ENCODE results near the gene PERP.
"Not testable (repeated sequence)": the region's sequence is repeated elsewhere in the genome, so short reads cannot be mapped to it uniquely, and the experiment has no call there.

The PERP gene

DNA sequence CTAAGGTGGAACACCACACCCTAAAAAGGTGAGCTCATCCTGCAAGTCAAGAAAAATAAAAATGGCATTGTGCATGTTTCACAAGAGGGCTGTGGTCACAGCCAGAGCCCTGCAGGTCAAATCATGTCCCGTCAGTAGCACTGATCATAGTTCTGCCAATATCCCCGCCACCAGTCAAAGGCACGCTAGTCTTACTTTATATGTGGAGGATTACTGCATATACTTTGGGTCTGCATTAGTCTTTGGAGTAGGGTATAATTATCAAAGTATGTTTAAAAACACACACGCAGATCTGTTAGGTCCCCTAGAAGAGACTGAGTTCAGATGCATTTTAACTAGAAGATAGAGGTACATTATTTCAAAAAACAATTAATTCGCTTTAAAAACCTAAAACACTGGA lies 1.8 kb downstream of the PERP start:
- no peak for DNase-seq (ENCODE audit: low read depth in 2 of 2)

DNA sequence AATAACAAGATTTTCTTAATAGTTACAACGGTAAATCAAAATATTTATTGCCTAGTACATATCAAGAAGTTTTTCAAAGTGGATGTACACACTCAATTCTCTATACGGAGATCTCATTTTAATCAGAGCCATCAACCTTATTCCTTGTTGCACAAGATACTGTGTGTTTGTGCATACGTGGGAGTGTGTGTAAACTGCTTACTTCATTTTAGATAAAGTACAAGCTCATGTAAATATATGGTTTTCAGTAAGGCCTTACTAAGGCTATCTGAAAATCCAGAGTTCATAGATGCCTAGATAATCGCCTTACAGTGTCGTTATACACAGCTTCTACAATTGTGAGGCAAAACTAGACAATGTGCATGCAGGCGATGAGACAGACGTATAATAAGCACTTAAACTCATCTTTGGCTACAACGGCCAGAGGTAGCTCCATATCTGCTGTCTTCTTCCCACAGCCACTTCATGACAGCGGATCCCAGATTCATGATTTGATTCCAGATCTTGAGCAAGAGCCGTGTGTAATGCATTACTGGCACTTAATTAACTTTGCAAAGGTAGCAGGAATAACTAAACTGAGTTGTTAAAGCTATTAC lies 2.5 kb downstream of the PERP start:
- no peak for DNase-seq (ENCODE audit: low read depth in 2 of 2)

DNA sequence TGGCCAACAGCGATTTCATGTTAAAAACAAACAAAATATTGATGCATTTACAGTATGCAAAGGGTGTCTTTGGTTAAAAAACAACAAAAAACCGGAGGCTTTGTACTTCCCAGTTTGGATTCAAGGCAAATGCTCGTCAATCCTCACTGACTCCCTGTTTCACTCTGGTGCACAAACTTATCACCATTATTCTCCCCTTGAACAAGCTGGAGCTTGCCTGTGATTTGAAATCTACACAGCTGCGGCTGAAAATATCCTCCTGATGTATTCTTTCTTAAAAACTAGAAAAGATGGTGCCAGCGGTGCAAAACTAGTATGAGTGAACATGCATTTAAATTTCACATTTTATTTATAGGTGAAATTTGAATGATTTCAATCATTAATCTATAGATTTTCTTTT lies 3.3 kb downstream of the PERP start:
- no peak for DNase-seq (ENCODE audit: low read depth in 2 of 2)

DNA sequence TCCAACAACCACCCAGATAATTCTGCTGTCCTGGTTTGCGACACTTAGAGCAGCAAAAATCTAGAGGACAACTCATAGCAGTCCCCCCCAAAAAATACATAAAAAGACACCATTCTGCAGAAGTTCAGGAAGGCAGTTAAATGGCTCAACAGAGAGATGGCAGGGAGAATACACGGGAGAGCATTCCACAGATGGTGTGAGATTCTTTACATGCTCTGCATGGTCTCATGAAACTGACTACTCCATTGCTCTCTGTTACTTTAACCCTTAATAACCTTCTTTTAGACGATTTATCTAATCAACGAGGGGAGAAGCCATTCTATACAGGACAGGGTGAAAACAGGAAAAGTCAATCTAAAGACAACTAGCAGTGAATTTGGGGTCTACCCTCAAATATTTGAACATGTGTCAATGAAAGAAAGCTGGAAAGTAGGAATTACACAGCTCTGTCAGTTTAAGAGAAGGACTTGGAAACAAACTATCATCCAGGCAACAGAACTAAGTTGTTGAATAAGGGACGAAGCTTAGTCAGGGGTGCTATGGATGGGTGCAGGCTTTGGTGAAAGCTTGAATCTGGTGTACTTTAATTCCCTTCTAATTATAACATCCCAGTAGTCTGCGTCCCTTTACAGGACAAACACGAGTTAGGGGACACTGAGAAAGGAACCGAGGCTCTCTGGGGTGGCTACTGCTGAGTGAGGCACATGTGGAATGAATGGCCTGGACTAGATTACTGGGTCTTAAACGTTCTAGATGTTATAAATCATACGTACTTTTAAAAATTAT lies 5.1 kb downstream of the PERP start:
- DNase-seq (ENCODE audit: low read depth in 2 of 2): no peak

DNA sequence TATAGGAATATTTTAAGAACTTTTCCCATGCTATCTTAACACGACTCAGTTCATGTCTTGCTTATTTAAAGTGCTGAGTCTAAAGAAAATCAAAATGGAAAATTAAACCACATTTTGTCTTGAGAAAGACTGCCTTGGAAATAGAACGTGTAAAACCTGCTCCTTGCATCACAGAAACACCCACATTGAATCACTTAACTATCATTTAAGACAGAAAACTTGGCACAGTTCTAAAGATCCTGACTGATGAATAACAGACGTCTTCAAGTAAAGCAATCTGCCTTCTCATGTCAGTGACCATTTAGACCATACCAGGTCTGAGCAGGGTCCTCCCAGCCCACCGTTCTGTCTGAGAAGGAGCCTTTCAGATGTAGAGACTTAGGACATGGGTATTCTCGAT lies 7.4 kb downstream of the PERP start:
- DNase-seq (ENCODE audit: low read depth in 2 of 2): no peak

DNA sequence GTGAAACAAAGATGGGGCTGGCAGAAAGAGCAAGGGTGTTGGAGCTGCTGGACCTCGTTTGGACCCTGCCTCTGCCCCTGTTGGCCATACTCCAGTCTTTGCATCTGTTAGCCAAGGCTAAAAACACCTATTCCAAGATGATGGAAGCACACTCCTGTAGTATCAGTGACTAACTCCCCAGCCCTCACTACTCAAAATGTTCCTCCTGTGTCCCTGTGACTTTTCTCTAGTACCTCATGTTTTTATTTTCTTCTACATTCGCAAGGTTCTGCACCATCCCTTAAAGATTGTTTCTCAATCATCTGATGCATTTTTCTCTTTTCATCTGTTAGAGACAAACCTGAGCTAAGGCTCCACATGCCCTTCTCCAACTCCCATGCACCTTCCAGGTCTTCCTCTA lies 8.9 kb downstream of the PERP start:
- DNase-seq (ENCODE audit: low read depth in 2 of 2): no peak

DNA sequence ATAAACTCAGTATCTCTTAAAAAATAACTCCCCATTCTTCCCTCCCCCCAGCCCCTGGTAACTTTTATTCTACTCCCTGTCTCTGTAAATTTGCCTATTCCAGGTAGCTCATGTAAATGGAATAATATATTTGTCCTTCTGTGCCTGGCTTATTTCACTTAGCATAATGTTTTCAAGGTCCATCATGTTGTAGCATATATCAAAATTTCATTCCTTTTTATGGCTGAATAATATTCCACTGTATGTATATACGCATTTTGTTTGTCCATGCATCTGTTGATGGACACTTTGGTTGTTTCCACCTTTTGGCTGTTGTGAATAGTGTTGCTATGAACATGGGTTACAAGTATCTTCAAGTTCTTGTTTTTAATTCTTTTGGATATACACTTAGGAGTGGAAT lies 13.0 kb downstream of the PERP start:
- no peak for DNase-seq (ENCODE audit: low read depth in 2 of 2)

DNA sequence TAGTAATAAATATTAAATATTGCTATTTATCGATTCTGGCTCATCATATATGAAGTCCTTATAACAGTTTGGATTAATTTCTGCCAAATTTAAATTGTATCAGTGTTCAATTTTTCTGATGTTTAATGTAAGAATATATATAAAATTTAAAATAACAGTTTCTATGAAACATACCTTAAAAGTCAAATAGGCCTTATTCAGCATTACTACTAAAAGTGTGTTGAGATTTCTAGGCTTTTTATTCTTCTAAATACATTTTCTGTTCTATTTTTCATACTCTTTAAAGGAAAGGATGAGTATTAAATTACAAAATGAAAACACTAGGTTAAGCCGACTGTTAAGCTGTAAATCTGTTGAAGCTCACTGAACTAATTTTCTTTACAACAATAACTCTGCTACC lies 13.6 kb downstream of the PERP start:
- DNase-seq (ENCODE audit: low read depth in 2 of 2): no peak

DNA sequence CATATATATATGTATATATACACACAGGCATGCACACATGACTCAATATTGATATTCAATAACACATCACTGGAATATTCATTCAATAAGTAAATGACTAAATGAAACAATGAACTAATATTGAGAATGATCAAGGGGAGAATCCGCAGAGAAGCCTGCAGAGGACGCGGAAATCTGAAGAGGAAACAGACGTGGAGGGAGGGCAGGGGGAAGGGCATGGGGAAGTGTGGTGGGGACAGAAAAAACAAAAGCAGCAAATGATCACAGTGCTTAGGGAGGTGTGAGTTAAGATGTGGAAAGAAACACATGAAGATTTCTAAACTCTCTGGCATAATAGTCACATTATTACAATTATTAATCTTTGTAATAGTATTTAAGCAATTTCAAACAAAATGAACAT lies 14.5 kb downstream of the PERP start:
- DNase-seq (ENCODE audit: low read depth in 2 of 2): no peak

DNA sequence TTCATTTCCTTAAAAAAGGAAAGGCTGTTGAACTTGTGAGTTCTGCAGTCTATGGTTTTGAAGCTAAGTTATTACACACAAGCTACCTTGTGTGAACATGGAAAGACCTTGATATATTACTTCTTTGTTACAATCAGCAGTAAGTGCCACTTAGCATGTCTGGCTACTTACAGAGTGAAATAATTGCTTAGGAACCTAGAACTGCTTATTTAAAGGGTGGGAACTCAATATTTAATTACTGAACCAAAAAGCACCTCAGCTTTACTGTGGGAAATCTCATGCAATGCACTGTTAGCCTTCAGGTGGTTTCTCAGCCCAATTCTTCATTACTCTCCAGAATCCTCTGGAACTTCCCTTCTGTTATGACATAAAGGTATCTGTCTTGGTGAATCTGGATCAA lies 17.9 kb downstream of the PERP start:
- DNase-seq (ENCODE audit: low read depth in 2 of 2): no peak

DNA sequence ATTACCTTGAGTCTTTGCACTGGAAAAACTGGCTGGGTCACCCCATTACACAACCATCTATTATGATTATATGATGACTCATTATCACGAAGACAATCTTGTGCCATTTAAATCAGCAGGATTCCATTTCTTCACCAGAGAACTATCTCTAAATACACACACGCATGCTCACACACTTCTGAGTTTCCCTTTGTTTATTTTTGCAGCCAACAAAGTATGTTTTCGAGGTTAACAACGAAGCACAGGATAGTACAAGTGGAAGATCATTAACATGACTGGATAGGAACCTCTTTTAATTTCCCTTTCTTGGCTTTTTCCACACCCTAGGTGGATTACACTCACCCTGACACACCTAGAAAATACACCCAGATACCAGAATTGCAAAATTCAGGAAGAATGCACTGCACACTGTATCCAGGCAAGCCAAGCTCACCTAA lies 18.9 kb downstream of the PERP start:
- no peak for DNase-seq (ENCODE audit: low read depth in 2 of 2)

DNA sequence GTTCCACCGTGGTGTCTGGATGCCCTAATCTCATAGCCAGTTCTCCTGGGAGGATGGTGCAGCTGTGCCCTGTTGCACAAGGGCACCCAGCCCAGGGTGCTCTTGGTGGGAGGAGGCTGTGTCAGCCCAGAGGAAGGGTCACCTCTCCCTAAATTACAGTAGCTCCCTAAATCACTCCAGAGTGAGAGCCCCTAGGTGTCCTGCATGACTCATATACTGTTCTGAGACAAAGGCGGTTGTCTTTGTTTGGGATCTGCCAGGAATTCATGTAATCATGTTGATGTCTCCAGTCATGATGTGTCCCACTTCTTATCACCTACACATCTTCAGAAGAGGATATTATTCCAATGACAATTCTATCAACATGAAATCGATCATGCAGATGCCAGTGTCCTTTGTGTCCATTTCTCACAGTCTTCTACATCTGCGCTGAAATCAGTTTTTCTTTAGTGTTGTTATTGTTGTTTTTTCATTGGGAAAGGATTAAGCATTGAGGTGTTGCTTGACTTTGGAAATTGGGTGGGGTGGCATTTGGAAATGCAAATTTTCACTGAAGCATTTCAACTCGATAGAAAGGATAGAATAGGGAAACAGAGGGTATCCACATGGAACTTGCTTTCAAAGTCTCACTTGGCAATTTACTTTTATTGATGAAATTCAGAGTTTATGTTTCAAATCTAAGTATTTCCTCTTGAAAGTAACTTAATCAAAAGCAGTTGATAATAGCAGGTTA lies 19.5 kb downstream of the PERP start:
- no peak for DNase-seq (ENCODE audit: low read depth in 2 of 2)

DNA sequence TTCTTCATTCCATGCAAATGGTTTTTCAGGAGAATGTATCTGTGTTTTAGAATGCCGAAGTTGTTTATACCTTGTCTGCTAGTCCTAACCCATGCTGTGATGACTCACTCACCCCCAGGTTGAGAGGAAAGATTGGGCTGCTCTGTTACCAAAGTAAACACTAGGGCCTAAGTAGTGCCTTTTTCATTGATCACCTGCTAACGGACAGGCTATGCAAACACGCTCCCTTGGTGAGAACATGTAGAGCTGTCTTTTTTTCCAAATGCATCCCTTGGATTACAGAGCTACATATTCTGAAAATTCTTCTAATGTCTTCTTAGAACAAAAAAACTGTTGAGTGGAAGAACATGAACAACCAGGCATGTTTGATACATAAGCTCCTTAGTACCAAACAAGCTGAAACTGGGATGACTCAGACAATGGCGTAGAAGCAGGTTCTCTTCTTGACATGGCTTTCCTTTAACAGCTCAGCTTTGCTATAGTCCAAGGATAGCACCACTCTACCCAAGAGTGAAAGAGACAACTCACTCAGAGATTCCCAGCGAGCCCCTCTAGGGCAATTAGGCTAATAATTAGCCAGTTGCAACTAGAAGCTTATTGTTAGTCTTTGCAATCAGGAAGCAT lies 20.5 kb downstream of the PERP start:
- no peak for DNase-seq (ENCODE audit: low read depth in 2 of 2)

DNA sequence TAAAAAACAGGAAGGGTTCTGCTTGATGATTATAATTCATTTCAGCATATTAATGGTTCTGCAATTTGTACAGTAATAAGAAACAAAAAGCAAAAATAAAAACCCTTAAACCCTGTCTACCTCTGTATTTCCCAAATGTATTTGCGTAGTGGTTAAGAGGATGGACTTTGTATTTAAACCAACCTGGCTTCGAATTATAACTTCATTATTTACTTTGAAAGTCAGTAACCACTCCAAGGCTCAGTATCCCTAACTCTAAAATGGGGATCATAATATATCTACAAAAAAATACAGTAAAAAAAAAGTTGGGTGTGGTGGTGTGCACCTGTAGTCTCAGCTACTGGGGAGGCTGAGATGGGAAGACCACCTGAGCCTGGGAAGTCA lies 21.4 kb downstream of the PERP start:
- DNase-seq (ENCODE audit: low read depth in 2 of 2): no peak

DNA sequence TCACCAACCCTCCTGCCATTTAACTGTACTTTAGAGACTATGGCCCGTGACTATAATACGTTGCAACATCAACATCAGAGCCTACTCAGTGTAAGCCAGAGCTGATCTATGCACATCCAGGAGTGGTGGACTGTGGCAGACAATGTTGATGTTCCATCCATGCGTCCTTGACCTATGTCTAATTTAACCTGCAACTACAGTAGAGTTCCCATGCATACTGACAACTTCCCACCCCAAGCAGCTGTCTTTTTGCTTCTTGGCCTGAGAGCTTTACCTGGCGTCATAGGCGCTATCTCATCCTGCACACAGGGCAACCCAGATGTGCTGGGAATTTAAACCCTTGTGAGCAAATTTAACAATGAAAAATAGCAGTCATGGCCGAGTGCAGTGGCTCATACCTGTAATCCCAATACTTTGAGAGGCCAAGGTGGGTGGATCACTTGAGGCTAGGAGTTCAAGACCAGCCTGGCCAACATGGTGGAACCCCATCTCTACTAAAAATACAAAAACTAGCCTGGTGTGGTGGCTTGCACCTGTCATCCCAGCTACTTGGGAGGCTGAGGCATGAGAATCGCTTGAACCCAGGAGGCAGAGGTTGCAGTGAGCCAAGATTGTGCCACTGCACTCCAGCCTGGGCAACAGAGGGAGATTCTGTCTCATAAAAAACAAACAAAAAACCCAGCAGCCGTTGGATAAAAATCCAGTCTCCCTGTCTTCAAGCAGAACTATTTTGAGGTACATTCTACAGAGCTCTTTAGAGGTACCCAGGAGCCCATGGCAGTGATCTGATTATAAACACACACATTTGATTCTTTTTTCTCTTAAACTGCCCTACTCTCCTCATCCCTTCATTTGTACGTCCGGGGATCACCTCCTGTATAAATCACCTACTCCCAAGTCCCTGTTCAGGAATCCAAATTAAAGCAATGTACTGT lies 22.0 kb downstream of the PERP start:
- no peak for DNase-seq (ENCODE audit: low read depth in 2 of 2)

DNA sequence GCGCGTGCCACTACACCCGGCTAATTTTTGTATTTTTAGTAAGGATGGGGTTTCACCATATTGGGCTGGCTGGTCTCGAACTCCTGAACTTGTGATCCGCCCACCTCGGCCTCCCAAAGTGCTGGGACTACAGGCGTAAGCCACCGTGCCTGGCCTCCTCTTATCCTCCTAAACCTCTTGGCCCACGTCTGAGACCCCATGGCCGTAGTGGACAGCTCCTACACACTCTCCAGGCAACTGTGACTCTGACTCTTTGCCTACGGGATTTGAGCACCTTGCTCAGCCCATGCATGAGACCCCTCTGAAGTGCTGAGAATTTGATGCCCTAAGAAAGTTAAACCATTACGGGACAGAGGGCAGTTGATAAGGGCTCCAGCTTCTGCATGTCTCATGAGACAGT lies 25.0 kb downstream of the PERP start:
- DNase-seq (ENCODE audit: low read depth in 2 of 2): no peak

DNA sequence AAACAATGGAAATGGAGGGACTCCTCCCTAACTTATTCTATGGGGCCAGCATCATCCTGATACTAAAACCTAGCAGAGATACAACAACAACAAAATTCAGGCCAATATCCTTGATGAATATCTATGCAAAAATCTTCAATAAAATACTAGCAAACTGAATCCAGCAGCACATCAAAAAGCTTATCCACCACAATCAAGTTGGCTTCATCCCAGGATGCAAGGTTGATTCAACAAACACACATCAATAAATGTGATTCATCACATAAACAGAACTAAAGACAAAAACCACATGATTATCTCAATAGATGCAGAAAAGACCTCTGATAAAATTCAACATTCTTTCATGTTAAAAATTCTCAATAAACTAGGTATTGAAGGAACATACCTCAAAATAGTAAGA lies 27.7 kb downstream of the PERP start:
- not testable (repeated sequence) for DNase-seq (ENCODE audit: low read depth in 2 of 2)

DNA sequence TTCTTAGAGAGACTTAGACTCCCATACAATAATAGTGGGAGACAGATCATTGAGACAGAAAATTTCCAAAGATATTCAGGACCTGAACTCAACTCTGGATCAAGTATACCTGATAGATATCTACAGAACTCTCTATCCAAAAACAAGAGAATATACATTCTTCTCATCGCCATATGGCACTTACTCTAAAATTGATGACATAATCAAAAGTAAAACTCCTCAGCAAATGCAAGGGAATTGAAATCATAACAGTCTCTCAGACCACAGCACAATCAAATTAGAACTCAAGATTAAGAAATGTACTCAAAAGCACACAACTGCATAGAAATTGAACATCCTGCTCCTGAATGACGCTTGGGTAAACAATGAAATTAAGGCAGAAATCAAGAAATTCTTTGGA lies 28.7 kb downstream of the PERP start:
- DNase-seq (ENCODE audit: low read depth in 2 of 2): no peak

DNA sequence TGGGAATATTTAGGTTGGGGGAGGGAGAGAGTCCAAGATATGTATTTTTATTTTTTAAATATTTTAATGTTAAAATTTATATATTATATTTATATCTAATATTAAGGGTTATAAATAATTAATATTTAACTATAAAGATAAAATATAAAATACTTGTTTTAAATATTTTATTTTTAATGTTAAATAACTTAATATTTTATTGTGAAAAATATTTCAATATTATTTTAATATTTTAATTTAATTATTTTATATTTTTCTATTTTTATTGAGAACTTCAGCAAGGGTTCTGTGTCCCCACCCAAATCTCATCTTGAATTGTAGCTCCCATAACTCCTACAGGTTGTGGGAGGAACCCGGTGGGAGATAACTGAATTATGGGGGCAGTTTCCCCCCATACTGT lies 34.0 kb downstream of the PERP start:
- DNase-seq (ENCODE audit: low read depth in 2 of 2): no peak

DNA sequence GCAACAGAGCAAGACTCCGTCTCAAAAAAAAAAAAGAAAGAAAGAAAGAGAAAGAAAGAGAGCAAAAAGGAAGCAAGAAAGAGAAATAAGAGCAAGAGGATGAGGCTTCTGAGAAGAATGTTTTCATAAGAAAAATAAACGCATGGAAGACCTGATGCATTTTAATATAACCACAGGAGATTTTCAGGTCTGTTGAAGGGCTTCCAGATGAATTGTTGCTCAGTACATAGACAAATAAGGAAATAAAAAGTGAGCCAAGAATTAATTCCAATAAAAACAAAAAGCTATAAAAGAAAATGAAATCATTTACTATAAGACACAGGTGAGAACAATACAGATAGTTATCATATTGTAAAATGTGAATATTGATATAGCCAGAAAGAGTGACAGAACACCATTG lies 43.5 kb downstream of the PERP start:
- no peak for DNase-seq (ENCODE audit: low read depth in 2 of 2)

DNA sequence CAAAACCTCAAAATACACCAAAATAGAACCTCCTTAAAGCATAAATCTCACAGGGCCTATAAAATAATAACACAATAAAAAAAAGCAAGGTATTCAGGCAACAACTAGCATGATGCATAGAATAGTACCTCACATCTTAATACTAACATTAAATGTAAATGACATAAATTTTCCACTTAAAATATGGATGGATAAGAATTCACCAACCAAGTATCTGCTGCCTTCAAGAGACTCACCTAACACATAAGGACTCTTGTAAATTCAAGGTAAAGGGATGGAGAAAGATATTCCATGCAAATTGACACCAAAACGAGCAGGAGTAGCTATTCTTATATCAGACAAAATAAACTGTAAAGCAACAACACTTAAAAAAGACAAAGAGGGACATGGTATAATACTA lies 52.2 kb downstream of the PERP start:
- no peak for DNase-seq (ENCODE audit: low read depth in 2 of 2)

DNA sequence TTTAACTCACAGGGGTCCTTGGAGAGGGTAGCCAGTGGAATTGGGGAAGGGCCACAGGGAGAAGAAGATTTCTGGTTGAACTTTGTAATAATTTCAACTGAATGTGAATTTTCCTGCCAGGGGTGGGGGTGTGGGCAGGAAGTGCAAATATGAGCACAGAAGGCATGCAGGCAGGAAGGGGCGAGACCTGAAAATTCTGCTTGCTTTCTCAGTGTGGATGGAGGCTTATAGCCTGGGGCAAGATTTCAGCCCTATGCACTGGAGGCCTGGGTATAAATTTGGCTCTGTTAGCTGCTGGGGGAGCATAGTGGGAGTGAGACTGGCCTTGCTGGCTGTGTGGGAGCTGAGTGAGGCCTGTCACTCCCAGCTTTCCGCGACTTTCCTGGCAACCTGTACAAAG lies 54.4 kb downstream of the PERP start:
- no peak for DNase-seq (ENCODE audit: low read depth in 2 of 2)

Data from stimulated activated CD8-positive, alpha-beta memory T cell treated with anti-CD3 and anti-CD28 coated beads, Interleukin-2, amount 100 ng/mL, for 48 hours (primary cell).